Activated B cell treated with CpG ODN at 0.5 μM for 24 hours (primary cell): Measurements from ENCODE around the gene MCF2L. TPM values are rescaled to one million over a fixed set of nuclear protein-coding genes. Genes with fewer than 3 reads are reported as not detected.

Experiments
- ATAC-seq: fragments of 200-7000 bp; cut with Tn5 transposase; one replicate; pipeline ENCODE4 v1.10.0; 2021; ENCODE audit warnings: low read depth, mild to moderate bottlenecking, moderate library complexity
- CTCF ChIA-PET: fragments of 350-600 bp; sonication (Branson Sonifier 250); formaldehyde crosslinking; loops from one replicate; lab custom pipeline; 2021; ENCODE audit warnings: antibody characterized with exemption; lab: Charles Lee
- POLR2A ChIA-PET: fragments of 350-600 bp; sonication (Branson Sonifier 250); formaldehyde crosslinking; loops from one replicate; lab custom pipeline; 2021; ENCODE audit warnings: antibody characterized with exemption; lab: Charles Lee
- DNase-seq: peaks from one replicate; pipeline ENCODE4 v3.0.0; 2022
- H3K27ac Mint-ChIP-seq: one replicate; pipeline ENCODE4 v1.8.0; 2020; ENCODE audit warnings: mixed read lengths
- H3K27me3 Mint-ChIP-seq: one replicate; pipeline ENCODE4 v1.8.0; 2021; ENCODE audit warnings: mixed read lengths
- H3K36me3 Mint-ChIP-seq: one replicate; pipeline ENCODE4 v1.8.0; 2021; ENCODE audit warnings: low read depth, mixed read lengths
- H3K4me1 Mint-ChIP-seq: one replicate; pipeline ENCODE4 v1.8.0; 2021; ENCODE audit warnings: mixed read lengths
- H3K4me3 Mint-ChIP-seq: one replicate; pipeline ENCODE4 v1.8.0; 2020; ENCODE audit warnings: mild to moderate bottlenecking, mixed read lengths
- H3K9me3 Mint-ChIP-seq: one replicate; pipeline ENCODE4 v1.8.0; 2020; ENCODE audit warnings: mixed read lengths
- intact Hi-C: fragments of 100-400 bp; cut with micrococcal nuclease; formaldehyde crosslinking; loops from one replicate; pipeline ENCODE4 v1.15.1; 2024
- total RNA-seq: library from RNA; stranded (reverse); gene quantifications from 2 replicates; pipeline ENCODE4 v1.2.3, GENCODE V29; 2022
- TF ChIP-seq, protein P1 (sequence below): fragments of 200-600 bp; IDR thresholded peaks from one replicate; pipeline ENCODE4 v1.8.0; 2022; ENCODE audit warnings: antibody characterized with exemption, mild to moderate bottlenecking

Gene MCF2L
- total RNA-seq, 1 donor from 2014 or later = 3.4 TPM

DNA sequence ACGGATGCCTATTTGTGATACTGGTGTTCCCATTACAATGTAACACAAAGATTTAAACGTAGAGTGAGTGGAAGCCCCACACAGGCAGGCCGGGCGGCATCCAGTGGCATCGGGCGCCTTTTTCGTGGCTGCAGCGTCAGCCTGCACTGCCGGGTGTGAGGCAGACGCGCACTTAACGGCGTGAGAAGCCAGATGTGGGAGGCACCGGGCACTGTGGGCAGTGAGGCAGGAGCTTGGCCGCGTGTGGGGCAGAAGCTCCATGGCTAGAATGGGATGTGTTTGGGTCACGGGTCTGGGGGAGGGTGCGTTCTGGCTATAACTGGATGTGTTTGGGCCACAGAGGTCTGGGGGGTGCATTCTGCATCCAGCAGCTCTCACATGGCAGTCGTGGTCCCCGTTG lies 73.4 kb downstream of the MCF2L start:
- H3K27ac Mint-ChIP-seq = no peak overlapping the region
- DNase-seq = no peak
- TF ChIP-seq, protein P1, sequence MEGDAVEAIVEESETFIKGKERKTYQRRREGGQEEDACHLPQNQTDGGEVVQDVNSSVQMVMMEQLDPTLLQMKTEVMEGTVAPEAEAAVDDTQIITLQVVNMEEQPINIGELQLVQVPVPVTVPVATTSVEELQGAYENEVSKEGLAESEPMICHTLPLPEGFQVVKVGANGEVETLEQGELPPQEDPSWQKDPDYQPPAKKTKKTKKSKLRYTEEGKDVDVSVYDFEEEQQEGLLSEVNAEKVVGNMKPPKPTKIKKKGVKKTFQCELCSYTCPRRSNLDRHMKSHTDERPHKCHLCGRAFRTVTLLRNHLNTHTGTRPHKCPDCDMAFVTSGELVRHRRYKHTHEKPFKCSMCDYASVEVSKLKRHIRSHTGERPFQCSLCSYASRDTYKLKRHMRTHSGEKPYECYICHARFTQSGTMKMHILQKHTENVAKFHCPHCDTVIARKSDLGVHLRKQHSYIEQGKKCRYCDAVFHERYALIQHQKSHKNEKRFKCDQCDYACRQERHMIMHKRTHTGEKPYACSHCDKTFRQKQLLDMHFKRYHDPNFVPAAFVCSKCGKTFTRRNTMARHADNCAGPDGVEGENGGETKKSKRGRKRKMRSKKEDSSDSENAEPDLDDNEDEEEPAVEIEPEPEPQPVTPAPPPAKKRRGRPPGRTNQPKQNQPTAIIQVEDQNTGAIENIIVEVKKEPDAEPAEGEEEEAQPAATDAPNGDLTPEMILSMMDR = no peak
- intact Hi-C loops = no loop called here
- ChIA-PET POLR2A (no interaction called here), CTCF (no interaction called here)
- no peak overlapping the region for H3K4me3 Mint-ChIP-seq
- no peak for ATAC-seq
- no peaks in the 10 kb centered on the region for H3K4me1 Mint-ChIP-seq
- no peaks in the 10 kb centered on the region for H3K27me3 Mint-ChIP-seq
- no peaks in the 10 kb centered on the region for H3K9me3 Mint-ChIP-seq
- peaks cover 12% of the 10 kb centered on the region for H3K36me3 Mint-ChIP-seq

DNA sequence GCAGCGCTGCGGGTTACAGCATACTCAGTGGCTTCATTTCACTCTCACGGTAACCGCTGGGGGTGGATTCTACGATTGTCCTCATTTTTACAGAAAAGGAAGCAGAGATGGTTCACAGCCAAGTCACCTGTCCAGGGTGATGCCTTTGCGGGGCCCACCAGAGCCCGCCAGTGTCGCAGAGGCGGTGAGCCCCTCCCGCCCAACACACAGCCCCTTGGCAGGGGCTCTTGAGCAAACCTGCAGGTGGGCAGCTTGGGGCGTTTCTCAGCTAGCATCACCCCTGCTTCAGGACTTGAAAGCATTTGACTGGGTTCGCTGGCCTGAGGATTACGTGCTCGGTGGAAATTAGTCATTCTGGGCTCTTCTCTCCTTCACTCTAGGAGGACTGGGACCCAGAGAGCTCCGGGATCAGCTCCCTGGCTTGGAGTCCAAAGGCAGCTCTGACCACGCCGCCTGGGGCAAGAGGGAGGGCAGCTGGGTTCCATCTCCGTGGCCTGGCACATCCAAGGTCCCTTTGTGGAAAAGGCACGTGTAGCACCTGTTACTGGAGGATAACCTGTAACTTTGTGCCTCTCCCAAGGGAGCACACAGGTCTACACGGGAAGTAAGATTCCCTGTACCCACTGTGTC lies 74.1 kb downstream of the MCF2L start:
- DNase-seq (no peak), ATAC-seq (no peak)
- H3K9me3 Mint-ChIP-seq = no peaks in the 10 kb centered on the region
- no peaks in the 10 kb centered on the region for H3K27me3 Mint-ChIP-seq
- peaks cover 12% of the 10 kb centered on the region for H3K36me3 Mint-ChIP-seq
- no peak overlapping the region for H3K27ac Mint-ChIP-seq
- intact Hi-C loops = no loop called here
- no peak overlapping the region for H3K4me3 Mint-ChIP-seq
- POLR2A ChIA-PET = no interaction called here
- CTCF ChIA-PET = no interaction called here
- TF ChIP-seq, protein P1 = no peak
- no peaks in the 10 kb centered on the region for H3K4me1 Mint-ChIP-seq

GRCh38 chr13:113043931-113044330 lies 74.9 kb downstream of the MCF2L start:
- no peak for ATAC-seq
- H3K36me3 Mint-ChIP-seq = peaks cover 12% of the 10 kb centered on the region

DNA sequence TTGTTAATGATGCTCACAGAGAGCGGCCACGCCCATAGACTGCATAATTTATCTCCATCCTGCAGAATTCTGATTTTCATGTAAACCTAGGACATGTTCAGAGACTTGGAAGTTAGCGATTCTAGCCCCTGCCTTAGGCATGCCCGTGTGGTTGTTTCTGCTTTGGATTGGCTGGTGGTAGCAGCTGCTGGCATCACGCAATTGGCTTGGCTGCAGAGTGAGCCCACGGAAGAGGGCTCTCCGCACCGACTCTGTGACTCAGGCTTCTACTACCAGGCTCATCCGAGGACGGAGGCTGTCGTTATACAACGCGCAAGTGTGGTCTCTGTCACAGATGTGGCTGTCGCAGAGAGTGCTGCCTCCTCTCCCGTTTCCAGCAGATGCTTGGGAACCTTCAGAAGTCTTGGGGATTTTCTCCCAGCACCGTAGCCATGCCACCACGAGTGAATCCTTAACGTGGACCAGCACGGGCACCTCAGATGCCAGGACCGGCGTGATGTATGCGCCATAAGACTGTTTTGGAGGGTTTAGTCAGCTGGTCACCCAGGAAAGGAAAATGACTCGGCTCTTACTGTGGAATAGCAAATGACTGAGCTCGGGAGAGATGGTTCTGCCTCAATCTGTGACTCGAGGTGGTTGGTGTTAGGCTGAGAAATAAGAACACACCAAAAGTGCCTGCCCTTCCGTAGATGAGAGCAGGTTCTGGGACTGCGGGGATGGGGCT lies 75.5 kb downstream of the MCF2L start:
- H3K4me1 Mint-ChIP-seq = no peaks in the 10 kb centered on the region
- no peak overlapping the region for H3K27ac Mint-ChIP-seq
- no peak for DNase-seq
- no peaks in the 10 kb centered on the region for H3K27me3 Mint-ChIP-seq
- POLR2A ChIA-PET = no interaction called here
- peaks cover 12% of the 10 kb centered on the region for H3K36me3 Mint-ChIP-seq
- intact Hi-C loops = no loop called here
- H3K9me3 Mint-ChIP-seq = no peaks in the 10 kb centered on the region
- no peak for ATAC-seq
- CTCF ChIA-PET = no interaction called here
- H3K4me3 Mint-ChIP-seq = no peak overlapping the region
- TF ChIP-seq, protein P1 = no peak

More at GRCh38 chr13:113043931-113044330, 74.9 kb downstream of the MCF2L start:
- TF ChIP-seq, protein P1 = no peak
- Mint-ChIP-seq H3K4me1 (no peaks in the 10 kb centered on the region), H3K27me3 (no peaks in the 10 kb centered on the region), H3K27ac (no peak overlapping the region), H3K4me3 (no peak overlapping the region), H3K9me3 (no peaks in the 10 kb centered on the region)
- no peak for DNase-seq
- CTCF ChIA-PET = no interaction called here
- intact Hi-C loops = no loop called here
- POLR2A ChIA-PET = no interaction called here

DNA sequence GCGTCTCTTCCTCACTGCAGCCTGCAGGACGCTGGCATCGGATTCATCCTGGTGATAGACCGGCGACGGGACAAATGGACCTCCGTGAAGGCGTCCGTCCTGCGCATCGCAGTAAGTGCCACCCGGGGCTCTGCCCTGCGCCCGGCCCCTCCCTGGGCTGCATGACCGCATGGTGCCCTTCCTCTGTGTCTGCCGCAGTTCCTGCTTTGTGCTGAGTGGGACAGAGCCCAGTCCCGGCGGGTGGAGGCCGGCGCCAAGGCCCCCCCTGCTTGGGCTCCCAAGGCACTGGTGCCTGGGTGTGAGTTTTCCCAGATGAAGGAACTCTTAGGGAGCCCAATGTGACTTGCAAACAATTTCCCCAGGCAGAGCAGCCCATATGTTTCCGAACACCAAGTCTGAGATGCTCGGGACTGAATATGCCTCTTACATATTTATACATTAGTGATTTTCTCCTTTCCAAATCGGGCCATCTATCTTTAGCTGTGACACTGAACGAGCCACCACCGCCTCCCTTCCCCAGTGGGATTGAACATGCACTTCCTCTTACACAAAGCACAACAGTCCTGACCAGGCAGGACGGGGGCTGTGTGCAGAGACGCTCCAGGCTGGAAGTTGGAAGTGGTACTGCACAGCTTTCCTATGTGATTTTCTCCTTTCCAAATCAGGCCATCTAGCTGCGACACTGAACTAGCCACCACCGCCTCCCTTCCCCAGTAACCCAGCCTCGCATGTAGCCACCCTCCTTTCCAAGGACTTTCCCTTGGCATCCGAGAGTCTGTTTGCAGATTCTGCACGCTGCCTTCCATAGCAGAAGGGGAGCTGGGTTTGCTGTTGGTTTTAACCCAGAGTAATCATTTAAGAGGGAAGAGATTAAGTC lies 76.5 kb downstream of the MCF2L start:
- no peak for ATAC-seq
- no peak for DNase-seq
- no peaks in the 10 kb centered on the region for H3K4me1 Mint-ChIP-seq
- no peak overlapping the region for H3K27ac Mint-ChIP-seq
- intact Hi-C loops = no loop called here
- H3K9me3 Mint-ChIP-seq = no peaks in the 10 kb centered on the region
- TF ChIP-seq, protein P1 = no peak
- ChIA-PET POLR2A (no interaction called here), CTCF (no interaction called here)
- peaks cover 12% of the 10 kb centered on the region for H3K36me3 Mint-ChIP-seq
- H3K27me3 Mint-ChIP-seq = no peaks in the 10 kb centered on the region
- no peak overlapping the region for H3K4me3 Mint-ChIP-seq
